Right kidney (tissue), 1 donor: Measurements from ENCODE around the gene SLC27A1.
"Not testable (repeated sequence)": the region's sequence is repeated elsewhere in the genome, so short reads cannot be mapped to it uniquely, and the experiment has no call there.

Source experiments
- DNase-seq: peaks from one replicate; pipeline ENCODE4 v3.0.0-alpha.2; 2016

SLC27A1 gene

DNA sequence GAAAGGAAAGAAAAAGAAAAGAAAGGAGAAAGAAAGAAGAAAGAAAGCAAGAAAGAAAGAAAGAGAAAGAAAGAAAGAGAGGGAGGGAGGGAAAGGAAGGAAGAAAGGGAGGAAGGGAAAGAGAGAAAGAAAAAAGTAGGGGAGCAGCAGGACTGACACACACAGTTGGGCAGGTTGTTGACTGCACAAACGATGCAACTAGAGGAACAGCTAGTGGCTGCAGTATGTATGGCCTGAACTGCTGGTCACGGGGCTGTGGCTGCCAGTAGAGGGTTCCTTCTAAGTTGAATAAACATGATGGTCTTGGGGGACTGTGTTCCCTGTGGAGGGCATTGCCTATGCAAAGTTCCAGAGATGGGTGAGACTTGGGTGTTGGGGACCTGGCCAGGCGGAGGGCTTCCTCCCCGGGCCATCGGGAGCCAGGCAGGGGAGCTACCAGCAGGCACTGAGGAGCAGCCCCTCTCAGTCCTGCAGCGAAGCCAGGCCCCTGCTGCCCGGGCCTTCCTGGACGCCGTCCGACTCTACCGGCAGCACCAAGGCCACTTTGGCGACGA, 68.4 kb downstream of the SLC27A1 start:
- DNase-seq: peak; percentile 69

DNA sequence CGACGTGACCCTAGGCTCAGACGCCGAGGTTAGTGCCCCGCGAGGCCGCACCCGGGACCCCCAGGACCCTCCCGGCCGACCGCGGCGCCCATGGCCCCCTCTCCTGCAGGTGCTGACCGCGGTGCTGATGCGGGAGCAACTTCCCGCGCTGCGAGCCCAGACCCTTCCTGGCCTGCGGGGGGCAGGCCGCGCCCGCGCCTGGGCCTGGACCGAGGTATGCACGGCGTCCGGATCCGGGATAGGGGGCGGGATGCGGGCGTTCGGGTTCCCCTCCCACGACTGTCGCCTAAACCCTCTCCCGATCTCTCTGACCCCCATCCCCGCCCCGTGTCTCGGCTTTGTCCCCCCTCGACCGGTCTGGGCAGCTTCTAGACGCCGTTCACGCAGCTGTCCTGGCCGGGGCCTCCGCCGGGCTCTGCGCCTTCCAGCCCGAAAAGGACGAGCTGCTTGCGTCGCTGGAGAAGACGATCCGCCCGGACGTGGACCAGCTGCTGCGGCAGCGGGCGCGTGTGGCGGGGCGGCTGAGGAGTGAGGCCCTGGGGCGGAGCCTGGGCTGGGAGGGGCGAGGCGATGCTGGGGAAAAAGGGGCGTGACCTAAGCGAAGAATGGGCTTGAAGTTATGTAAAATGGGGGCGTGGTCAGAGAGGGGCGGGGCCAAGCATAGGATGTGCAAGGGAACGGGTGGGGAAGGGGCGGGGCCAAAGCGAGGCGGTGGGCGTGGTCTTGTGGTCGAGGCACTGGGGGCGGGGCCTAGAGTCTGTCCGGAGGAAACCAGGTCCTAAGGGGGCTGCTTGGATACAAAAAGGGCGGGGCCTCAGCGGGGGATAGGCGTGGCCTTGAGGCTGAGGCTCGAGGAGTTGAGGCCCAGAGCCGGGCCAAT, 69.2 kb downstream of the SLC27A1 start:
- DNase-seq: peak; percentile 72

DNA sequence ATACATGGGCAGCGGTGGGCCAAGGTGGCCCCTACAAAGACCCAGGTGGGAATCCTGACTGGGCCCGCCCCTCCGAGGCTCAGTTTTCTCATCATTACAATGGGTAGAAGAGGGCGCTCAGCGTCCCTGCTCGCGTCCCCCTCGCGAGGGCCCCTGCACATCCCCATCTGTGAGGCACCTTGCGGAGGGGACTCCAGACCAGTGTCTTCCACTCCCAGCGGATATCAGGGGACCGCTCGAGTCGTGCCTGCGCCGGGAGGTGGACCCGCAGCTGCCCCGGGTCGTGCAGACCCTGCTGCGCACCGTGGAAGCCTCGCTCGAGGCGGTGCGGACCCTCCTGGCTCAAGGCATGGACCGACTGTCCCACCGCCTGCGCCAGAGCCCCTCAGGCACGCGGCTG, 69.8 kb downstream of the SLC27A1 start:
- no peak for DNase-seq

DNA sequence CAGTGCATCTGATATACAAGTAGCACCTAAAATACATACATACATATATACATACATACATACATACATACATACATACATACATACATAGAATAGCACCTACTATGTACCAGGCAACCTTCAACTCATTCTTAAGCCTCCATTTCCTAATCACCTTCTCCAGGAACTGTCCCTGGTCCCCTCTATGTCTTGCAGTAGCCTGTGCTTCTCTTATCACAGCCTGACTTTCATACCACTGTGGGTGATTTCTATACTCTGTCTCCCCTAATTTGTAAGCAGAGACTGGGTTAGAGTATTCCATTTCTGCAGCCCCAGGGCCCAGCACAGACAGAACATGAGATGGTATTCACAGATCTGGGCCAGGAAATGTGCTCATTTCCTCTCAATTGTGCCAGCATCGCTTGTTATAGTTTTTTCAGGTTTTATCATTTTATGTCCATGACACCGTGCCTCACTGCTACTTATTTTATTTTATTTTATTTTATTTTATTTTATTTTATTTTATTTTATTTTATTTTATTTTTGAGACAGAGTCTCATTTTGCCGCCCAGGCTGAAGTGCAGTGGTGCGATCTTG, 70.9 kb downstream of the SLC27A1 start:
- no peak for DNase-seq

DNA sequence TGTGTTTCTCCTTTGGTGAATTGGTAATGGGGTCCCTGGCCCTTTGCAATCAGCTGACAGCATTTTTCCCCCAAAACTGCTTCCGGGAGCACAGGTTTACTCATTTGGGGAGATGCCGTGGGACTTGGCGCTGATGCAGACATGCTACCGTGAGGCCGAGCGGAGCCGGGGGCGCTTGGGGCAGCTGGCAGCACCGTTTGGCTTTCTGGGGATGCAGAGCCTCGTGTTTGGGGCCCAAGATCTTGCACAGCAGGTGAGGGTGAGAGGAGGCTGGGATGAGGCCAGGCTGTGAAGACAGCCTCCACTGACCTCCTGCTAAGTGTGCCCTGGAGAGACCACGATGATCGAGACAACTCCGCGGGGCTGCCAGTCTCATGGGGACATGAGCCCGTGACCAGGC, 71.7 kb downstream of the SLC27A1 start:
- DNase-seq: no peak

DNA sequence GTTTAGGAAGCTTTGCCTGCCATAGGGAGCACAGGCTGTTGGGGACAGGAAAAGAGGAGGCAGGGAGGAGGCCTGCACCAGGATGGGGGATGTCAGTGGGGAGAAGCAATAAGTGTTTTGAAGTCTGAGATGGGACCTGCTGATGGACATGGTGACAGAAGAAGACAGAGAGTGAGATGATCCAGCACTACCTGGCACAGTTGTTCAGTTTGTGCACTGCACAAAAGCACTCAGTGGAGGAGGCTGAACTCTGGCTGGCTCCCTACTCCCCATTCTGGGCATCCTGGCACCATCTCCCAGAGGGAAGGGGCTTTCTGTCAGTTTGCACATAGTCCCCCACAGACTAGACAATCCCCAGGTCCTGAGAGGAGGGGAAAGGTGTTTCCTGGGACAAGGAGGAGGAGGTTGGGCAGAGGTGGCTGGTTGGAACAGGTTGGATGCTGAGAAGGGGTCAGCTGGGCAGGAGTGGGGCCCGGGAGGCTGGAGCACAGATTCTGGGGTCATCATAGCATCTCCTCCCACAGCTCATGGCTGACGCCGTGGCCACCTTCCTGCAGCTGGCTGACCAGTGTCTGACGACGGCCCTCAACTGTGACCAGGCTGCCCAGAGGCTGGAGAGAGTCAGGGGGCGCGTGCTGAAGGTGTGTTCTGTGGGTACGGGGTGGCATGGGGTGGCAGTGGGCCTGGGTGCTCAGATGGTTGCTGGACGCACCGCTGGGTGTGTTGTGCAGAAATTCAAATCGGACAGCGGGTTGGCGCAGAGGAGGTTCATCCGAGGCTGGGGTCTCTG, 72.7 kb downstream of the SLC27A1 start:
- no peak for DNase-seq

DNA sequence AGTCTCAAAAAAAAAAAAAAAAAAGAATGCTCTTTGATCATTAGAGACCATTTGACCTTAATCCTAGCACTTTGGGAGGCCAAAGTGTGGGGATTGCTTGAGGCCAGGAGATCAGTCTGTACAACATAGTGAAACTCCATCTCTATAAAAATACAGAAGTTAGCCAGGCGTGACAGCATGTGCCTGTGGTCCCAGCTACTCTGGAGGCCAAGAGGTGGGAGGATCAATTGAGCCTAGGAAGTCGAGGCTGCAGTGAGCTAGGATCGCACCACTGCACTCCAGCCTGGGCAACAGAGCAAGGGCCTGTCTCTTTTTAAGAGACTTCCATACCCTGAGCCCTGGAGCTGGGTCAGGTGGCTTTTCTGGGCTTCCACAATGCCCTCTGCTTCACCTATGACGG, 73.7 kb downstream of the SLC27A1 start:
- DNase-seq: no peak

DNA sequence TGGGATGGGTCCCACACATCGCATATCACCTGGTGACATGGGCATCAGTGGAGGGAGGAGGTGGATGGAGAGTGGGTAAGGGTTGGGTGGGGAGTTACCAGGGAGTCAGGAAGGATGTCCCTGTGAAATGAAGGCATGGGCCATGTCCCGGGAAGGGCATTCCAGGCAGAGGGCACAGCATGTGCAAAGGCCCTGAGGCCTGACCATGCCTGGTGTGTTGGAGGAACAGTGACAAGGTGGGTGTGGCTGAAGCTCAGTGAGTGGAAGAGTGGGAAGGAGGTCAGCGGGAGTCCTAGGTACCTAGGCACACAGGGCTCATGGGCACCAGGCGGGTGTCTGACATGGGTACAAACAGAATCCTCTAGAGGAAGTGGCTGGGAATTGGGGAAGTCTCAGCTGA, 74.1 kb downstream of the SLC27A1 start:
- no peak for DNase-seq

DNA sequence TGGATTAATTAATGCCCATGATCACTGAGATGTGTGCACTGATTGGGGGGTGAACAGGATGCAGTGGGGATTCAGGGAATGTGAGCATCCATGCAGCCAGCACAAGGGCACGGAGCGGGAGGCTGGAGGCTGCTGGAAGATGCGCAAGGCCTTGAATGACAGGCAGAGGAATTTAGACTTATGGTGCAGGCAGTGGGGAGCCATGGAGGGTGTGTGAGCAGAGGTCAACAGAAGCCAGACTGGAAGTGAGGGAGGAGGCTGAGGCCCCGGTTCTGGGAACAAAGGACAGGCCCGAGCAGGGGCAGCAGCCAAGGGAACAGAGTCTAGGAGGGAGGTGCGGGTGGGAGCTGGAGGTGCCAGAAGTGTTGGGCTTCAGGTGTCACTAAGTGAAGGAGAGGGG, 77.8 kb downstream of the SLC27A1 start:
- no peak for DNase-seq

DNA sequence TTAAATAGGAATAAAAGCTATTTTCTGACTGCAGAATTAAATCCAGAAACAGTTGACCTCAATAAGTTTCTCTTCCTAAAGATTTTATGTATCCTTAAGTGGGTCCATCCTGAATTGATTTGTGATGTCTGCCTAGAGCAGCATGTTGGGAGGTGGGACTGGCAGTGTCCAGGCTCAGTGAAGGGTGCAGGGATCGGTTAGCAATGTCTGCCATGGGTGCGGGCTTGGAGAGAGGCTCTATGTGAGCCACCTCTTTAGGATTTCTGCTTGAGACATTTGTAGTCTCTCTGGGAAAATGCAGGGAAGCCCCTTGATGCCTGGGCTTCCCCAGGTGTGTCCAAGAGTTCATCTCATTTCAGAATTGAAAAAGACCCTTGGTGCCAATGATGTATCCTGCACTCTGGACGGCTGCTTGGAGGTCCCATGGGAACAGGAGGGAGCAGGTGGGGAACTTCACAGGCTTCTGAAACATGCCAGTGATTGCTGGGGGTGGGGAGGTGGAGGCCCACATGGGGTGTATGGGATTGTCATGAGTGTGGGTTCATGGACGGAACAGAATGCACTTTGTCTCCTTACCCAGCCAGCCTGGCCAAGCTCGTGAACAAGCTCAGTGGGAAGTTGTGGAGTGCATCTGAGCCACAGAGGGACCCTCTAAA, 78.9 kb downstream of the SLC27A1 start:
- no peak for DNase-seq

DNA sequence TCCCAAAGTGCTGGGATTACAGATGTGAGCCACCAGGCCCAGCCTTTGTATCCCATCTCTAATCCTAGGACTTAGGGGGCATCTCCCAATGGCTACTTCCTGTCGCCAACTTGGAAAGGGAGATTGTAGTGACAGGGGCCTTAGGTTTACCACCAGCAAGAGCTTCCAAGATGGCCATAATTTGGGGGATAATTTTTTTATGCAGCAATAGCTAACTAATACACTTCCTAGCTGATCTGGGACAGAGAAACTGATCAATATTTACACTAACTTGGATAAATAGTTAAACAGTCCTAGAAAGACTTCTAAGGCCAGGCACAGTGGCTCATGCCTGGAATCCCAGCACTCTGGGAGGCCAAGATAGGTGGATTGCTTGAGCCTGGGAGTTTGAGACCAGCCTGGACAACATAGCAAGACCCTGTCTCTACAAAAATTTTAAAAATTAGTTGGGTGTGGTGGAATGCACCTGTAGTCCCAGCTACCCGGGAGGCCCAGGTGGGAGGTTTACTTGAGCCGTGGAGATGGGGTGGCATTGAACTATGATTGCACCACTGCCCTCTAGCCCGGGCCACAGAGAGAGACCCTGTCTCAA, 79.8 kb downstream of the SLC27A1 start:
- DNase-seq: no peak

DNA sequence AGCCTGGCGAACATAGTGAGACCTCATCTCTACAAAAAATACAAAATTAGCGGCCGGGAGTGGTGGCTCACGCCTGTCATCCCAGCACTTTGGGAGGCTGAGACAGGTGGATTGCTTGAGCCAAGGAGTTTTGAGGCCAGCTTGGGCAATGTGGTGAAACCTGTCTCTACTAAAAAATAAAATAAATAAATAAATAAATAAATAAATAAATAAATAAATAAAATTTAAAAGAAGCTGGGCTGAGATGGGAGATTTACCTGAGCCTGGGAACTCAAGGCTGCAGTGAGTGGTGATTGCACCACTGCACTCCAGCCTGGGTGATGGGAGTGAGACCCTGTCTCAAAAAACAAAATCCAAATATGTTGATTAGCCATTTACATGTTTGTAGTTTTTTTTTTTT, 82.4 kb downstream of the SLC27A1 start:
- DNase-seq: not testable (repeated sequence)

DNA sequence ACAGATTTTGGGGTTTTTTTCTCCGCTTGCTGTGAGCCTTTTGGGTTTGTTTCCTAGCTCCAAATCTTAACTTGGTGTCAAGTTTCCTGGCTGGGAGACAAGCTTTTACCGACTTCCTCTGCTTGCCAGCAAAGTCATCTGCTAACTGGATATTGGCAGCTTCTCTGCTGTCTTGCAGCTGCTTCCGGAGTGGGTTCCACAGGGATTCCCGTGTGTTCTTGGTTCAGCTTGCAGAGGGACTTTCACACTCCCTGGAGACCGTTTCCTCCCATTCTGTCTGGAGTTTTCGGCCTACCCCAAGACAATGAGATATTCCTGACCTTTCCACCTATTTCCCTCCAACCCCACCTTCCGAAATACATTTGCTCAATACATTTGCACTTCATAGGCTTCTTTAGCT, 82.9 kb downstream of the SLC27A1 start:
- DNase-seq: no peak

DNA sequence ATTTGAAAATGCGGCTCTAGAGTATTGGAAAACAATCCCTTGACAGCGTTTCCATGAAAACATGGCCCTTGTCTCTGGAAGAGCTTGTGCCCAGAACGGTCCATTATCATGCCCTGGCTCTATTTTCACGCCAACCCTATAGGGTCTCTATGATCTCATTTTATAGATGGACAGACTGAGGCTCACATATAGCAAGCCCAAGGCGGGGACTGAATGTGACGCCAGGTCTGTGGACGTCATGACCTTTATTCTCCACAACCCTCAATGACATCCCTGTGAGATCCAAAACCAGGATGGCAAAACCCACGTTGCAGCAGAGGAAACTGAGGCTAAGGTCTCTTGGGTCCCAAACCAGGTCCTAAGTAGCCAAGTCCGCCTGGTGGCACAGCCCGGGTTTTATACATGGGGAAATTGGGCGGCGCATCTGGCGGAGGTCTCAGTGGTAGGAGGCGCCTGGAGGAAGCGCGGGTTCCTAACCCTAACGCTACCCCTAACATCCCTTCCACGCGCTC, 84.7 kb downstream of the SLC27A1 start:
- no peak for DNase-seq

DNA sequence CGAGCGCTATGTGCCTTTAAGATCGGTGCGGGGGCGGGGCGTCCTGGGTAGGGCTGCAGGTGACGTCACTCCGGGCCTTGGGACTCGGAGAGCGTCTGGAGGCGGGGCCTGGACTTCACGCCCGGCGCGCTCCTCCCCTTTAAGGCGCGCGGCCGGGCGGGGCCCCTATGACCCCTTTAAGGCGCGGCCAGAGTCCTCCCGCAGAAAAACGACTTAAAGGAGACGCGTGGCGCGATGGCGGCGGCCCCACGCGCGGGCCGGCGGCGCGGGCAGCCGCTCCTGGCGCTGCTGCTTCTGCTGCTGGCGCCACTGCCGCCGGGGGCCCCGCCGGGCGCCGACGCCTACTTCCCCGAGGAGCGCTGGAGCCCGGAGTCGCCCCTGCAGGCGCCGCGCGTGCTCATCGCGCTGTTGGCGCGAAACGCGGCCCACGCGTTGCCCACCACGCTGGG, 85.2 kb downstream of the SLC27A1 start, which contains the start of gene COLGALT1:
COLGALT1 (plus strand) TSS at position 170 of the 449 bp plus-strand sequence; CDS start at position 235, 65 bp downstream.
- peak; percentile 84 for DNase-seq
